SKM-1 treated with dmso at 0.1 percent for 144 hours (cell line): Measurements from ENCODE around the gene KRT31.
"Not testable (repeated sequence)": the region's sequence is repeated elsewhere in the genome, so short reads cannot be mapped to it uniquely, and the experiment has no call there.

Source experiments
- DNase-seq: peaks from one replicate; lab custom pipeline; 2025; ENCODE audit not compliant: unreplicated experiment; lab: John Stamatoyannopoulos, UW

KRT31 gene

DNA sequence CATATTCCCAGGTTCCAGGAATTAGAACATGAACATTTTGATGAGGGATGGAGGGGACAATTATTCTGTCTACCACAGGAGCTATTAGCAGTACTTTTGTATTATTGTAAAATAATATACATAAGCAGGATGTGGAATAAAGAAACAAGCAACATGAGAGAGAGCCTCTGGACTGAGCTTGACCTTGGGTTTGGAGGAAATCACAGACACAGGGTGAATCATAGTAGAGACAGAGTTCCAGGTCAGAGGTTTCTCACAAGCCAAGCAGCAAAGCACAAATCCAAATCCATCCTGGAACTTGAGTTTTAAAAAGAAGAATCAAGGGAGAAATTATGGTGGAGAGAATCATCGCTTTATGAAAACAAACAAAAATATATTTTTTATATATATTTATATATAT is 5.1 kb downstream of the KRT31 start:
- no peak for DNase-seq

DNA sequence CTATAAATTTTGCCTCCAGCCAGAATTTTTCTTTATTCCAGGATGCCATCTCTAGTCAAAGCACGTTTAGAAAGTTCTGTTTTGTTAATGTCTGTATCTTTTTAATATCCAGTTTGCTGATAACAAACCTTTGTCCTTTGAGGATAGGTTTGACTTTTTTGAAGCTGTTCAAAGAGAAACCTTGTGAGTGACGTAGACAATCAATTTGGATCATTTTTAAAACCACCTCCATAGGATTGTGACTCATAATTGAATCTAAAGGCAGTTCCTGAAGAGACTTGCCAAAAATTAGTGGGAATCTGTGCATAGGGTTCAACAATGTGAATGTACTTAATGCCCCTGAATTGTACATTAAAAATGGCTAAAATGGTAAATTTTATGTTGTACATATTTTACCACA is 5.9 kb downstream of the KRT31 start:
- no peak for DNase-seq

DNA sequence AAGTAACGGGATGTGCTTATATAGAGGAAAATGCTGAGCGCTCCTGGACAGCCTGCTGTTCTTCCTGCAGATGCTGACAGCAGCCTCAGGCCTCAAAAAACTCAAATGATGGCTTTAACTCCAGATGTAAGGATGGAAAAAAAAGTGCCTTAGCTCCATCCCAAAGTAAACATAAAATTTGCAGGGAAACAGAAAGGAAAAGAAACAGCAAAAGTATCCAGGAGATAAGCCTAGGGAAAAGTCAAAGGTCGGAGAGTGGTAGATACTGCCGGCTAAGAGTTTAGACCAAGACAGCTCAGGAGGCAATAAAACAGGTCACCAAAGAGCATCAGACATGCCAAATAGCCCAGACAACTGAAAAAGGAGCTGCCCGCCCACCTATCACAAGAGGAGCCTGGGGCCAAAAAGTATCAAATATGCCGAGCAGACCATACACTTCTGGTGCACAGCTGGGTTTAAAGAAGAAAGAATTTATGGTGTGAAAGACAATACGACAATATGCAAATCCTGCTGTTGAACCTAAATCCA is 6.9 kb downstream of the KRT31 start:
- no peak for DNase-seq

- no peak for DNase-seq
These were observed 9.7 kb downstream of the KRT31 start for GRCh38 chr17:41387670-41388069.

GRCh38 chr17:41386227-41386626 is 11.2 kb downstream of the KRT31 start:
- DNase-seq: no peak

GRCh38 chr17:41383690-41384089 is 13.7 kb downstream of the KRT31 start:
- DNase-seq: no peak

DNA sequence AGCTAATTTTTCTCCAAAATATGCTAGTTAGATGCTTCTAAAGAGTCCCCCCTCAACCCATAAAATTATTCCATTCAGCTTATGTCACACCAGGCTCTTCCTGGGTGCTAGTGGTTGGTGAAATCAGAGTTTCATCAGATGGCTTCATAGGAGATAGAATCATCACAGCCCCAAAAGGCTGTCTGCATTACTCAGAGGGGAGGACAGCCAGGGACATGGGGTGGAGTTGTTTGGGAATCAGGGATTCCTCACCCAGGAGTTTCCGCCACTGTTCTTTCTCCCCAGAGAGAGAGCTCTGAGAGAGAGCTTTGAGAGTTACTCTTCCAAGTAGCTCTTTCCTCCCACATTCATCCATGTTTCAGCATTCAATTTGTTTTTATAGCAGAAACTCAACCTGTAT is 15.0 kb downstream of the KRT31 start:
- no peak for DNase-seq

- DNase-seq: not testable (repeated sequence)
These were observed 15.5 kb downstream of the KRT31 start, which contains the start of gene KRT34 for GRCh38 chr17:41381943-41382342. Gene KRT34, minus strand, starts transcription at chr17:41382306. Its CDS starts 60 bp downstream, at chr17:41382246.

GRCh38 chr17:41380091-41380490 is 17.3 kb downstream of the KRT31 start:
- not testable (repeated sequence) for DNase-seq

DNA sequence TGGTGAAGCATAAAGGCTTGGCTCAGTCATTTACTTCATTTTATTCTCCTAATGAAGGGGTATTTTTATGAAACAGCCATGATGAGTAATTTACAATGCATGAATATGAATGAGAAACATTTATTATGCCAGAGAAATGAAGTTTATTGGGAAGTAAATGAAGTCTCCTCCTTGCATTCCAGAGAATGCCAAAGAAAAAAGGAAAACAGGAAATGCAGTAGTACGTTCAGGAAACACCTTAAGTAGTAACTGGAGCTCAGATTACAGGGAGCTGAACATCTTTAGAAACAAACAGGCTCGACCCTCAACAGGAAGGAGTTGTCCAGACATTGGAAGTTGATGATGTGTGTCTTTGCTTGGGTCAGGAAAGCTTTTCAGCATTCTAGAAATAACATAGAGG is 19.9 kb downstream of the KRT31 start:
- DNase-seq: no peak

- DNase-seq: no peak
These were observed 27.7 kb downstream of the KRT31 start, which contains the start of gene KRT33B for GRCh38 chr17:41369713-41370112. Gene KRT33B, minus strand, starts transcription at chr17:41369813. Its CDS starts 63 bp downstream, at chr17:41369750.

DNA sequence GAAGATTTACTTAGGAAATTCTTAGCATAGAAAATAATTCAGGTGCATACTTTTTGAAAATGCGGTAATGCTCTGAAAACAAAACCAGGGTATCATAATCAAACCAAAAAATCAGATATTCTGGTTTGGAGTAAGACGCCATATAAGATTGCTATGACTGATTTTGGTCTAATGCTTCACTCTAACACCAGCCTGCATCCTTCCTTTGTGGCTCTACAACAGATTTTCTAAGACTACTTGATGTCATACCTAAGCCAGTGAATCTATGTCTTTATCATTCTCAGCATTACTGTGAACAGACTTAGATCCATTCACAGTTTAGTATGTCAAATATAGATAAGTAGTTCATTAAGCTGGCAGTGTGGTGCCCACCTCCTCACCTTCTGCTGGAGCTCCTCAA is 28.4 kb downstream of the KRT31 start:
- no peak for DNase-seq

GRCh38 chr17:41367426-41368075 is 29.9 kb downstream of the KRT31 start:
- no peak for DNase-seq

DNA sequence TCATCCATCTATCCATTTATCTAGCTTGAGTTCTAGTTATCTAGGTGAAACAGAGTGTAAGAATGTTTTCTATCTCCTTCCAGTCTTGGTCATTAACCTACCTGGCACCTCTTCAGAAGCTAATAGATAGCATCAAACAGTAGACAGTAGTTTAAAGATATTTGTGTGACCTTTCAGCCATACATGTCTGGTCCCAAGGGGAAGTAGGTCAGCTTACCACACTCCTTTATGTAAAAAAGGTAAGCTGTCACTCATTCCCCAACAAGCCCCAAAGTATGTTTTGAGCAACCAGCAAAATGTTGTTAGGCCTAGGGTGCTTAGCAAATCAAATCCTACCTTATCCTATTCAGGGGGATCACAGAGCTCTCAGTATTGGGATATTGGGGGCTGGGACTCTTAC is 31.3 kb downstream of the KRT31 start:
- DNase-seq: no peak

GRCh38 chr17:41363881-41364280 is 33.5 kb downstream of the KRT31 start:
- no peak for DNase-seq

GRCh38 chr17:41360296-41360995 is 37.0 kb downstream of the KRT31 start:
- DNase-seq: no peak

- DNase-seq: peak; percentile 74
These were observed 42.9 kb downstream of the KRT31 start for GRCh38 chr17:41354536-41354935.

DNA sequence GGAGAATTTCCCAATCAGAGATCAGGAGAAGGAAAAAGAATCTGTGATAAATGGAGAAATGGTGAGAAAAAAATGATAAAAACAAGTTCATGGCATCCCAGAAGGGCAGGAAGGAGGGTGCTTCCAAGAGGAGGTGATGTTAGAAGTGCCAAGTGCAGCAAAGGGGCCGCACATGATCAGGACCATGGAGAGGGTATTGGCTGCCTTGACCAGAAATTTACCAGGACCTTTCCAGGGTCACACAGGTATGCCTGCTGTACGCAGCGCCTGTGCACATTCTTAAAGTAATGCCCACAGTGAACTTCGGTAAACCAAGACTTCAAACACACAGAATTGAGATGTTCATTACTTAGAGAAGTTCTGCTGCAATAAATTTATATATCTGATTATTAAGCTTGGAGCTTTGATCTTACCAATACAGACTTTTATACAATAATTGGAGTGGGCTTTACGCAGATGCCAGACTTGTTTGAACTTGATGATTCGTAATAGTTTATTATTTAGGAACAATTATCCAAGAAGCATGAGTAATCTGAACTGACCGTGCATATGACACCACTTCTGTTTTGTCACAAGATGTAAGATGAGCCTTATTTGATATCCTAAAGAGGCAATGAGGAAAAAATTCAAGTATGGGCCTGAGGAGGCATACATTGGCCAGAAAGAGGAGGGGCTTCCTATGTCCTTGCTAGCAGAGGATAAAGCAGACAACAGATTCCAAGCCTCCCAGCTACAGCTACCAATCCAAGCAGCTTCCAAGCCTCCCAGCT is 44.6 kb downstream of the KRT31 start:
- DNase-seq: no peak

GRCh38 chr17:41351177-41351576 is 46.2 kb downstream of the KRT31 start:
- DNase-seq: no peak

- not testable (repeated sequence) for DNase-seq
These were observed 47.0 kb downstream of the KRT31 start, which contains the start of gene KRT33A for GRCh38 chr17:41350381-41350878. Gene KRT33A, minus strand, starts transcription at chr17:41350828. Its CDS starts 61 bp downstream, at chr17:41350767.
